ENCODE results near the gene BIK. TPM values are rescaled to one million over a fixed set of nuclear protein-coding genes. Genes with fewer than 3 reads are reported as not detected.

The BIK gene
- polyA plus RNA-seq, 1 of the 3 experiments (the other 2 are of a cell fraction): 0.66 TPM

GRCh38 chr22:43126501-43127165, 16.1 kb downstream of the BIK start:
- Histone ChIP-seq H3K27ac (ENCODE audit: low read depth in 2 of 2, low read length in 1 of 2) (no peak overlapping the region), H3K9me3 (no peaks in the 10 kb centered on the region), H3K4me2 (no peak overlapping the region), H3K79me2 (ENCODE audit: insufficient read depth) (no peaks in the 10 kb centered on the region), H3K4me3 (ENCODE audit: low read depth in 2 of 2, low read length in 1 of 2) (no peak overlapping the region), H3K36me3 (replicated peaks in 1 of 2; ENCODE audit: control insufficient read depth in 1 of 2, insufficient read depth in 2 of 2, low read length in 1 of 2) (no peaks in the 10 kb centered on the region), H3K9ac (no peak overlapping the region), H3K4me1 (ENCODE audit: control insufficient read depth in 1 of 2, insufficient read depth in 2 of 2, low read depth in 1 of 2, low read length in 1 of 2) (no peaks in the 10 kb centered on the region), H3F3A (replicated peaks; ENCODE audit: insufficient read depth) (no peaks in the 10 kb centered on the region), H3K9me2 (no peaks in the 10 kb centered on the region), H3K27me3 (ENCODE audit: insufficient read depth) (no peaks in the 10 kb centered on the region), H4K20me1 (ENCODE audit: insufficient read depth) (no peaks in the 10 kb centered on the region), H2AFZ (ENCODE audit: low read depth) (no peak overlapping the region)
- CTCF ChIA-PET: interaction anchor here (1.0 to 1.6 kb wide), 2 partner anchors 12 kb away, joined by 3 to 4 read pairs; no protein-coding TSS in a partner anchor
- no CpG with 5 or more reads among the region's 5 CpGs for WGBS (ENCODE audit: low lambda C conversion rate)
- POLR2A ChIA-PET: no interaction called here
- peak; percentile 25 for DNase-seq
- no peak for TF ChIP-seq EZH2phosphoT487 (IDR thresholded peaks at IDR 0.05; ENCODE audit: borderline replicate concordance, low read depth)
- TF ChIP-seq CHD2 (IDR thresholded peaks at IDR 0.05; ENCODE audit: low read length, partially characterized antibody): no peak
- TF ChIP-seq TAF1 (IDR thresholded peaks at IDR 0.05; ENCODE audit: borderline replicate concordance, low read depth, low read length): no peak
- TF ChIP-seq RXRA (IDR thresholded peaks at IDR 0.05; ENCODE audit: borderline replicate concordance, low read depth): peak; percentile 18; the same call in 1 of the 2 replicates

- H3K4me1 ChIP-seq (ENCODE audit: control insufficient read depth in 1 of 2, insufficient read depth in 2 of 2, low read depth in 1 of 2, low read length in 1 of 2): no peaks in the 10 kb centered on the region
- no peak overlapping the region for H2AFZ ChIP-seq (ENCODE audit: low read depth)
- H3K79me2 ChIP-seq (ENCODE audit: insufficient read depth): no peaks in the 10 kb centered on the region
- no peak overlapping the region for H3K9ac ChIP-seq
- H3F3A ChIP-seq (replicated peaks; ENCODE audit: insufficient read depth): no peaks in the 10 kb centered on the region
- DNase-seq: no peak
- ChIA-PET POLR2A (no interaction called here), CTCF (interaction anchor here (1.6 kb wide), 1 partner anchor 11 kb away, joined by 4 read pairs; no protein-coding TSS in a partner anchor)
- no peak overlapping the region for H3K4me2 ChIP-seq
- H3K27ac ChIP-seq (ENCODE audit: low read depth in 2 of 2, low read length in 1 of 2): no peak overlapping the region
- no CpG with 5 or more reads among the region's 17 CpGs for WGBS (ENCODE audit: low lambda C conversion rate)
- H3K9me3 ChIP-seq: no peaks in the 10 kb centered on the region
- H3K9me2 ChIP-seq: no peaks in the 10 kb centered on the region
- H3K36me3 ChIP-seq (replicated peaks in 1 of 2; ENCODE audit: control insufficient read depth in 1 of 2, insufficient read depth in 2 of 2, low read length in 1 of 2): no peaks in the 10 kb centered on the region
- no peaks in the 10 kb centered on the region for H4K20me1 ChIP-seq (ENCODE audit: insufficient read depth)
- no peak overlapping the region for H3K4me3 ChIP-seq (ENCODE audit: low read depth in 2 of 2, low read length in 1 of 2)
- no peaks in the 10 kb centered on the region for H3K27me3 ChIP-seq (ENCODE audit: insufficient read depth)
- TF ChIP-seq TEAD4 (IDR thresholded peaks at IDR 0.05; ENCODE audit: borderline replicate concordance, insufficient read depth): no peak
- no peak for TF ChIP-seq GABPA (IDR thresholded peaks at IDR 0.05; ENCODE audit: low read depth)
- no peak for TF ChIP-seq PBX3 (IDR thresholded peaks at IDR 0.05)
- no peak for TF ChIP-seq EP300 (IDR thresholded peaks at IDR 0.05; ENCODE audit: borderline replicate concordance in 1 of 2, low read depth in 1 of 2, low read length in 1 of 2)
- TF ChIP-seq FOXJ3 (CRISPR knock-in tag; IDR thresholded peaks at IDR 0.05): no peak
- no peak for TF ChIP-seq SIN3A (IDR thresholded peaks at IDR 0.05; ENCODE audit: borderline replicate concordance, low read depth, low read length)
- no peak for TF ChIP-seq MEF2A (IDR thresholded peaks at IDR 0.05; ENCODE audit: borderline replicate concordance, low read depth)
- no peak for TF ChIP-seq NFIC (IDR thresholded peaks at IDR 0.05; ENCODE audit: borderline replicate concordance)
- no peak for TF ChIP-seq YY1 (IDR thresholded peaks at IDR 0.05; ENCODE audit: low read depth)
- TF ChIP-seq MAX (IDR thresholded peaks at IDR 0.05; ENCODE audit: low read depth): no peak
- no peak for TF ChIP-seq IRF3 (IDR thresholded peaks at IDR 0.05; ENCODE audit: low read depth, low read length)
- TF ChIP-seq EZH2phosphoT487 (IDR thresholded peaks at IDR 0.05; ENCODE audit: borderline replicate concordance, low read depth): no peak
- no peak for TF ChIP-seq JUND (IDR thresholded peaks at IDR 0.05)
- no peak for TF ChIP-seq ZBTB33 (IDR thresholded peaks at IDR 0.05; ENCODE audit: borderline replicate concordance, low read depth)
These were observed 16.8 kb downstream of the BIK start for GRCh38 chr22:43127166-43127908.
